Astrocyte of the spinal cord (primary cell): Measurements from ENCODE around the gene BUD13.

Experiments used
- DNase-seq: peaks from one replicate; pipeline ENCODE4 v3.0.0; 2011; ENCODE audit warnings: low read depth, low spot score
- H3K4me3 ChIP-seq: 2 replicates; pipeline ENCODE4 v1.5.1; 2011; ENCODE audit warnings: low read depth, mild to moderate bottlenecking, low read length, moderate library complexity
- in situ Hi-C: cut with HindIII; loops from 2 replicates; pipeline ENCODE4 v1.10.0; 2017; ENCODE audit warnings: low sequenced_read_pairs
- TF ChIP-seq, protein P1 (sequence below): IDR thresholded peaks from 2 replicates; pipeline ENCODE4 v1.5.1; 2012; ENCODE audit warnings: low read depth, mild to moderate bottlenecking, low read length, inconsistent platforms

Gene BUD13

DNA sequence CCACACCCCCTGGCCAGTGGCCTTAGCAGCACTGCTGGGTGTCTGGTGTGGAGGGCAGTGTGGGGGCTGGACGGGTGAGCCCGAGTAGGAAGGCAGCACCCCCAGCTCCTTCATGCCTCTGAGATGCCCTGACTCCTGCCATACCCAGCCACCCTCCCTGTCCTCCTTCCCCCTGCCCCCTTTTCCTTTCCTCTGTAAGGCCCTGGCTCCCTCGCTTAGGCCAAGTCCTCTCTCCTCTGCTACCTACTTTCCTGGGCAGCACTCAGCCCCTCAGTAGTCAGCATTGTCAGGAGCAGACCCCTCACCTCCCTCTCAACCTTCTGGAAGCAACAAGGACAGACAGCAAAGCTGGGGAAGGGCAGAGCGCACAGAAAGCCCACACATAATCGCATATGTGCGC, 48.0 kb downstream of the BUD13 start:
- in situ Hi-C loops = no loop called here
- TF ChIP-seq, protein P1, sequence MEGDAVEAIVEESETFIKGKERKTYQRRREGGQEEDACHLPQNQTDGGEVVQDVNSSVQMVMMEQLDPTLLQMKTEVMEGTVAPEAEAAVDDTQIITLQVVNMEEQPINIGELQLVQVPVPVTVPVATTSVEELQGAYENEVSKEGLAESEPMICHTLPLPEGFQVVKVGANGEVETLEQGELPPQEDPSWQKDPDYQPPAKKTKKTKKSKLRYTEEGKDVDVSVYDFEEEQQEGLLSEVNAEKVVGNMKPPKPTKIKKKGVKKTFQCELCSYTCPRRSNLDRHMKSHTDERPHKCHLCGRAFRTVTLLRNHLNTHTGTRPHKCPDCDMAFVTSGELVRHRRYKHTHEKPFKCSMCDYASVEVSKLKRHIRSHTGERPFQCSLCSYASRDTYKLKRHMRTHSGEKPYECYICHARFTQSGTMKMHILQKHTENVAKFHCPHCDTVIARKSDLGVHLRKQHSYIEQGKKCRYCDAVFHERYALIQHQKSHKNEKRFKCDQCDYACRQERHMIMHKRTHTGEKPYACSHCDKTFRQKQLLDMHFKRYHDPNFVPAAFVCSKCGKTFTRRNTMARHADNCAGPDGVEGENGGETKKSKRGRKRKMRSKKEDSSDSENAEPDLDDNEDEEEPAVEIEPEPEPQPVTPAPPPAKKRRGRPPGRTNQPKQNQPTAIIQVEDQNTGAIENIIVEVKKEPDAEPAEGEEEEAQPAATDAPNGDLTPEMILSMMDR = no peak
- no peak for DNase-seq
- H3K4me3 ChIP-seq = no peak overlapping the region

DNA sequence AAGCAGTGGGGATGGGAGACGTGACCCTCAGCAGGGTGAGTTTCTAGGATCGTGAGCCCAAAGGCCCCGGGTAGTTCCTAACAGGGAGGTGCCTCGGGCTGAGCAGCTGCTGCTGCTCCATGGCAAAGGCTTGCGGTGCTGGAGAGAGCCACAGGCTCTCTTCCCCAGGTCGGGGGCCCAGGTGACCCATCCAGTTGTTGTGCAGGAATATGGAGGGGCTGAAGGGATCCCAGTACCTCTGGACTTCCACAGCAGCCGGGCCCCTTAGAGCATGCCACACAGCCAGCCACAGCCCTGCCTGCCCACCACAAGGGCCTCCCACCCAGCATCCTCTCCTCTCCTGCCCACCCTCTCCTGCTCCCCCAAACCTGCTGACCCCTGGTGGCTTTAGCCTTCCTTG, 49.3 kb downstream of the BUD13 start:
- TF ChIP-seq, protein P1 = no peak
- in situ Hi-C loops = no loop called here
- H3K4me3 ChIP-seq = no peak overlapping the region
- DNase-seq = no peak

DNA sequence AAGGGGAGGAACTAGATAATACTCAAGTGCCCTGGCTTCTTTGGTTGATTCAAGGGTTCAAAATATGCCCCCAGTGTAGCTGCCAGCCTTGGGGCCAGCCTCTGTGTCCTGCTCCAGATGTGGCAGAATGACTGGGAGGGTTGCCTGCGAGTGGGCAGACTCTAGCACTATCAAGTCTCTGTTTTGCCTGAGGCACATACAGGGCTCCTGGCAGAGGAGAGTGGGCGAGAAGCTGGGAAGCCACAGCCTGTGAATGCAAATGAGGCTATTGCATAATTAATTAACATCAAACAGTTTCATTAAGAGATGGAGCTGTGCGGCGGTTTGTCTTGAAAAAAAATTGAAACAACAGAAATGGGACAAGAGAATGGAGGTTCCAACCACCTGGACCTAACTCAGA, 50.8 kb downstream of the BUD13 start:
- in situ Hi-C loops = no loop called here
- no peak overlapping the region for H3K4me3 ChIP-seq
- no peak for DNase-seq
- TF ChIP-seq, protein P1 = no peak

DNA sequence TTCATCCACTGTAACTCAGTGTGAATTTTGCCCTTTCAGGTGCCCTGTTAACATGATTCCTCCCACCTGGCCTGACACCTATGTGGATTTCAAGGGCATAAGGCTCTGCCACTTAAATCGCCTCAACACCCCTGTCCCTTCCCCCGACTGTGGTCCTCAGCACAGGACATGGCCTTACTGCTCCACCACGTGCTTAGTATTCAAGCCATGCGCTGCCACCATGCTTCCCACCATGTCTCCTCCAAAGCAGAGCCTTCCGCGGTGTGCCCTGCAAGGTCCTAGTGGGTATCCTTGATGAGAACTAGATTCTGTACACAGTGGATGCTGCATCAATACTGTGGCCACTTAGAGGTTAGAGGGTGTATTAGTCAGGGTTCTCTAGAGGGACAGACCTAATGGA, 51.9 kb downstream of the BUD13 start:
- DNase-seq = no peak
- H3K4me3 ChIP-seq = no peak overlapping the region
- in situ Hi-C loops = no loop called here
- TF ChIP-seq, protein P1 = no peak

- in situ Hi-C loops = no loop called here
- TF ChIP-seq, protein P1 = no peak
- no peak for DNase-seq
- no peak overlapping the region for H3K4me3 ChIP-seq
Observed at GRCh38 chr11:116718955-116719501, 53.8 kb downstream of the BUD13 start.

DNA sequence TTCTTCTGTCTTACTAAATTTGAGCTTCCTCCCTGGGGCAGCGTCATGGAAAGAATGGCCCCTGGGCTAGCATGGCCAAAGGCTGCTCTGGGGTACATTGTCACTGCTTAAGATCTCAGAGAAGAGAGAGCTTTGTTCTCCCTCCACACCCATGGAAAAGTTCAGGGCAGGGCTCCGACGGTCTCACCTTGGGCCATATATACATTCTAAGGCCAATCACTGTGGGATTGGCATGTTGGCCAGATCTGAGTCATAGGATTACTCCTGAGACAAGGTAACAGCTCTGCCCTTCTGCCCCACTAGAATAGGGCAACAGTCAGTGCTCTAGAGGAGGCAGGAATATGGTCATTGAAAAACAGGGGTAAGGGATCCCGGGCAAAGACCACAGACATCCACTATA, 56.2 kb downstream of the BUD13 start:
- DNase-seq = no peak
- in situ Hi-C loops = no loop called here
- H3K4me3 ChIP-seq = no peak overlapping the region
- TF ChIP-seq, protein P1 = no peak

GRCh38 chr11:116715383-116715782, 57.4 kb downstream of the BUD13 start:
- no peak for DNase-seq
- in situ Hi-C loops = no loop called here
- H3K4me3 ChIP-seq = no peak overlapping the region
- TF ChIP-seq, protein P1 = no peak
